ENCODE measurements around the gene CX3CR1. TPM values are rescaled to one million over a fixed set of nuclear protein-coding genes. Genes with fewer than 3 reads are reported as not detected.
"Not testable (repeated sequence)": the region's sequence is repeated elsewhere in the genome, so short reads cannot be mapped to it uniquely, and the experiment has no call there.

CX3CR1 gene
- total and polyA plus RNA-seq, 9 of the 15 experiments (the other 6 are each of a cell fraction or from before 2014, with no cell fraction given): 0.03 to 0.21 TPM; not detected in 7

- 0 out of 2 replicates have a peak, but pooled peaks have one; percentile 78 for TF ChIP-seq RNF219 (CRISPR knock-in tag; IDR thresholded peaks at IDR 0.05)
- TF ChIP-seq ZBTB26 (CRISPR knock-in tag; IDR thresholded peaks at IDR 0.05): 0 out of 2 replicates have a peak, but pooled peaks have one; percentile 16
- TF ChIP-seq TAF7 (tag; IDR thresholded peaks at IDR 0.05): peak; percentile 94
- 0 out of 2 replicates have a peak, but pooled peaks have one; percentile 62 for TF ChIP-seq ZNF445 (CRISPR knock-in tag; IDR thresholded peaks at IDR 0.05; ENCODE audit: low read depth)
- TF ChIP-seq ZNF668 (CRISPR knock-in tag; IDR thresholded peaks at IDR 0.05): peak; percentile 79; the same call in 1 of the 2 replicates
These were observed 42.4 kb upstream of the CX3CR1 start (continued) for GRCh38 chr3:39322209-39322715.

GRCh38 chr3:39321574-39321983, 41.7 kb upstream of the CX3CR1 start:
- peaks cover 0 to 20% of the 10 kb centered on the region in 2 experiments; a peak in 3 of 5 replicates for H3K4me1 ChIP-seq (replicated peaks in 1 of 2; ENCODE audit: control insufficient read depth in 2 of 2, insufficient read depth in 2 of 2, low read length in 2 of 2)
- intact Hi-C loops (cut with micrococcal nuclease); H3K4me3 ChIP-seq; H3K9me1 ChIP-seq (ENCODE audit: control insufficient read depth, insufficient read depth, low read length); H3K27me3 ChIP-seq (ENCODE audit: control insufficient read depth in 2 of 2, insufficient read depth in 2 of 2, low read length in 2 of 2); CTCF ChIA-PET (ENCODE audit: low intra/inter-chr PET ratio); H3K4me2 ChIP-seq (ENCODE audit: insufficient read depth, low read length); in situ Hi-C loops (cut with MboI); BruUV-seq (replicated peaks); H3K9ac ChIP-seq (ENCODE audit: insufficient read depth in 1 of 2, low read depth in 2 of 2, low read length in 2 of 2); H3K79me2 ChIP-seq (ENCODE audit: control insufficient read depth, insufficient read depth, low read length); FAIRE-seq; H3K36me3 ChIP-seq (ENCODE audit: control insufficient read depth, insufficient read depth, low read length); H4K20me1 ChIP-seq (replicated peaks; ENCODE audit: control insufficient read depth, insufficient read depth, low read length); H3K9me3 ChIP-seq (replicated peaks; ENCODE audit: control insufficient read depth, insufficient read depth, low read depth, low read length); TF ChIP-seq TEAD4 (CRISPR knock-in tag; IDR thresholded peaks at IDR 0.05; ENCODE audit: borderline replicate concordance): not testable (repeated sequence)
- POLR2A ChIA-PET: interaction anchor here (0.8 kb wide), 1 partner anchor 25 kb away, joined by 5 read pairs; no protein-coding TSS in a partner anchor
- peak; percentile 81 for ATAC-seq
- peak in 2 of 4 experiments; percentile 15 to 61 for DNase-seq (ENCODE audit: extremely low read depth in 1 of 4, low spot score in 3 of 4)
- WGBS (ENCODE audit: insufficient coverage, low coverage, missing lambda C conversion rate): 0% methylated on average over 2 of the region's 2 CpGs
- peak overlapping the region; percentile 33 for H2AFZ ChIP-seq (ENCODE audit: low read depth, low read length)
- peak overlapping the region; percentile 50; the same call in 1 of the 3 replicates for H3K27ac ChIP-seq (ENCODE audit: extremely low read depth, low read depth, low read length)
- peak; percentile 61; the same call in 1 of the 2 replicates for TF ChIP-seq HMBOX1 (IDR thresholded peaks at IDR 0.05)
- peak; percentile 71 for TF ChIP-seq GATA2 (CRISPR knock-in tag; IDR thresholded peaks at IDR 0.05)
- 0 out of 2 replicates have a peak, but pooled peaks have one; percentile 11 for TF ChIP-seq CHAMP1 (IDR thresholded peaks at IDR 0.05)
- TF ChIP-seq CBFA2T3 (IDR thresholded peaks at IDR 0.05): peak; percentile 56; the same call in 1 of the 2 replicates
- TF ChIP-seq ATF7 (IDR thresholded peaks at IDR 0.05): peak; percentile 50; the same call in 1 of the 2 replicates
- TF ChIP-seq TEAD4 (IDR thresholded peaks at IDR 0.05; ENCODE audit: low read length): peak; percentile 46; the same call in 1 of the 2 replicates
- peak; percentile 25; the same call in 1 of the 2 replicates for TF ChIP-seq SMARCA4 (IDR thresholded peaks at IDR 0.05)
